Measurements from ENCODE around the gene CEP83. TPM values are rescaled to one million over a fixed set of nuclear protein-coding genes. Genes with fewer than 3 reads are reported as not detected.

CEP83 gene
- total RNA-seq, 1 donor from 2014 or later: 9.8 TPM

GRCh38 chr12:94377599-94377998, 82.1 kb downstream of the CEP83 start:
- Histone ChIP-seq H3K9me3 (replicated peaks) (no peaks in the 10 kb centered on the region), H3K4me3 (no peak overlapping the region), H3K36me3 (peaks cover 20% of the 10 kb centered on the region), H3K27me3 (ENCODE audit: low read depth) (no peaks in the 10 kb centered on the region), H3K4me1 (peaks cover 11% of the 10 kb centered on the region), H3K27ac (replicated peaks) (no peak overlapping the region)
- DNase-seq: no peak
- intact Hi-C loops (cut with micrococcal nuclease): no loop called here
- TF ChIP-seq, protein P1, sequence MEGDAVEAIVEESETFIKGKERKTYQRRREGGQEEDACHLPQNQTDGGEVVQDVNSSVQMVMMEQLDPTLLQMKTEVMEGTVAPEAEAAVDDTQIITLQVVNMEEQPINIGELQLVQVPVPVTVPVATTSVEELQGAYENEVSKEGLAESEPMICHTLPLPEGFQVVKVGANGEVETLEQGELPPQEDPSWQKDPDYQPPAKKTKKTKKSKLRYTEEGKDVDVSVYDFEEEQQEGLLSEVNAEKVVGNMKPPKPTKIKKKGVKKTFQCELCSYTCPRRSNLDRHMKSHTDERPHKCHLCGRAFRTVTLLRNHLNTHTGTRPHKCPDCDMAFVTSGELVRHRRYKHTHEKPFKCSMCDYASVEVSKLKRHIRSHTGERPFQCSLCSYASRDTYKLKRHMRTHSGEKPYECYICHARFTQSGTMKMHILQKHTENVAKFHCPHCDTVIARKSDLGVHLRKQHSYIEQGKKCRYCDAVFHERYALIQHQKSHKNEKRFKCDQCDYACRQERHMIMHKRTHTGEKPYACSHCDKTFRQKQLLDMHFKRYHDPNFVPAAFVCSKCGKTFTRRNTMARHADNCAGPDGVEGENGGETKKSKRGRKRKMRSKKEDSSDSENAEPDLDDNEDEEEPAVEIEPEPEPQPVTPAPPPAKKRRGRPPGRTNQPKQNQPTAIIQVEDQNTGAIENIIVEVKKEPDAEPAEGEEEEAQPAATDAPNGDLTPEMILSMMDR (IDR thresholded peaks at IDR 0.05; ENCODE audit: borderline replicate concordance): no peak

DNA sequence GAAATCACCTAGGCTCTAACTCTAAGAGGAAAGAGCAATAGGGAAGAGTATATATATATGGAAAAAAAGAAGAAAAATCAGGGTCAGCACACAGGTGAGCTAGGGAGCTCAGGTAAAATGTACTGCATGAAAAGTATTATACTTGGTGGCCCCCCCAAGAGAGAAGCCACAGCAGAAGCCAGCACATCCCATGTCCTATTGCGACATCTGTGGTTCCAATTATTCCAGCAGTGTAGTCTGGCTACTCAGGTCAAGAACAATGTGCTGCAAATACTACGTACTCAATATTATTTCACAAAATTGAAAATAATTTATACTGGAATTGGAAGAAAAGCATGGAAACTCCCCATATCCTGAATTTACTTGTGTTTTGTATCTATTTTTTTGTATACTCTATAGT, 85.5 kb downstream of the CEP83 start:
- no peak for DNase-seq
- intact Hi-C loops (cut with micrococcal nuclease): no loop called here
- Histone ChIP-seq H3K4me1 (no peaks in the 10 kb centered on the region), H3K4me3 (no peak overlapping the region), H3K27ac (replicated peaks) (no peak overlapping the region), H3K9me3 (replicated peaks) (no peaks in the 10 kb centered on the region), H3K36me3 (peaks cover 16% of the 10 kb centered on the region), H3K27me3 (ENCODE audit: low read depth) (no peaks in the 10 kb centered on the region)
- TF ChIP-seq, protein P1 (IDR thresholded peaks at IDR 0.05; ENCODE audit: borderline replicate concordance): no peak

DNA sequence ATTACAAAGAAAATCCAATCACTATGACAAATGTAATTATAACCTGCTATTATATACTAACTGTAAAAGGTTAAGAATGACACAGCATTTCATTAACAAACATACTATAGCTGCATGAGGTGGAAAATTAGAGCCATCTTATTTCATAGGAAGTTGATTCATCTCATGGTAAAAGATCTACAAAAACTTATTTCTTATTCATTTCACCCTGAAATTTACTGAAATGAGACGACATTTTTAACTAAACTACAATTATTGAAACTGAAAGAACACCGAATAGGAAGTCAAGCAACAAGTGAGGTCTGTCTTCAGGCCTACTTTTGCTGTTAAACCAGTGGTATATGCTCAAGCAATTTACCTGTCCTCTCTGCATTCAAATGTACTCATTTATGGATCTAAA, 87.2 kb downstream of the CEP83 start:
- no peak for DNase-seq
- H3K4me3 ChIP-seq: no peak overlapping the region
- H3K9me3 ChIP-seq (replicated peaks): no peaks in the 10 kb centered on the region
- TF ChIP-seq, protein P1 (IDR thresholded peaks at IDR 0.05; ENCODE audit: borderline replicate concordance): no peak
- H3K36me3 ChIP-seq: peaks cover 8% of the 10 kb centered on the region
- no peaks in the 10 kb centered on the region for H3K27me3 ChIP-seq (ENCODE audit: low read depth)
- intact Hi-C loops (cut with micrococcal nuclease): no loop called here
- H3K27ac ChIP-seq (replicated peaks): no peak overlapping the region
- no peaks in the 10 kb centered on the region for H3K4me1 ChIP-seq

GRCh38 chr12:94362653-94363052, 97.0 kb downstream of the CEP83 start:
- intact Hi-C loops (cut with micrococcal nuclease): no loop called here

GRCh38 chr12:94359761-94360160, 99.9 kb downstream of the CEP83 start:
- Histone ChIP-seq H3K36me3 (peaks cover 49% of the 10 kb centered on the region), H3K27me3 (ENCODE audit: low read depth) (no peaks in the 10 kb centered on the region), H3K4me1 (no peaks in the 10 kb centered on the region), H3K27ac (replicated peaks) (no peak overlapping the region), H3K4me3 (no peak overlapping the region), H3K9me3 (replicated peaks) (peaks cover 24% of the 10 kb centered on the region)
- no peak for DNase-seq
- TF ChIP-seq, protein P1 (IDR thresholded peaks at IDR 0.05; ENCODE audit: borderline replicate concordance): no peak
- intact Hi-C loops (cut with micrococcal nuclease): no loop called here

More at GRCh38 chr12:94362653-94363052, 97.0 kb downstream of the CEP83 start:
- TF ChIP-seq, protein P1 (IDR thresholded peaks at IDR 0.05; ENCODE audit: borderline replicate concordance): no peak
- no peaks in the 10 kb centered on the region for H3K4me1 ChIP-seq
- DNase-seq: no peak
- H3K27ac ChIP-seq (replicated peaks): no peak overlapping the region
- no peaks in the 10 kb centered on the region for H3K27me3 ChIP-seq (ENCODE audit: low read depth)
- peaks cover 64% of the 10 kb centered on the region for H3K36me3 ChIP-seq
- no peak overlapping the region for H3K4me3 ChIP-seq
- H3K9me3 ChIP-seq (replicated peaks): peaks cover 19% of the 10 kb centered on the region

GRCh38 chr12:94353130-94353529, 106.5 kb downstream of the CEP83 start:
- Histone ChIP-seq H3K36me3 (peaks cover 57% of the 10 kb centered on the region), H3K4me3 (no peak overlapping the region), H3K9me3 (replicated peaks) (peaks cover 71% of the 10 kb centered on the region)

More at GRCh38 chr12:94353130-94353529, 106.5 kb downstream of the CEP83 start:
- Histone ChIP-seq H3K4me1 (no peaks in the 10 kb centered on the region), H3K27ac (replicated peaks) (no peak overlapping the region), H3K27me3 (ENCODE audit: low read depth) (no peaks in the 10 kb centered on the region)
- TF ChIP-seq, protein P1 (IDR thresholded peaks at IDR 0.05; ENCODE audit: borderline replicate concordance): no peak
- no peak for DNase-seq
- intact Hi-C loops (cut with micrococcal nuclease): no loop called here
